ENCODE measurements around the gene ESRP2. TPM values are rescaled to one million over a fixed set of nuclear protein-coding genes. Genes with fewer than 3 reads are reported as not detected.

ESRP2 gene
- total RNA-seq = 0.15 and 0.99 TPM in 2 replicates

GRCh38 chr16:68235887-68236136, at the start of gene ESRP2:
Gene ESRP2 (minus strand): TSS chr16:68236127. CDS start chr16:68236045, 82 bp downstream.

DNA sequence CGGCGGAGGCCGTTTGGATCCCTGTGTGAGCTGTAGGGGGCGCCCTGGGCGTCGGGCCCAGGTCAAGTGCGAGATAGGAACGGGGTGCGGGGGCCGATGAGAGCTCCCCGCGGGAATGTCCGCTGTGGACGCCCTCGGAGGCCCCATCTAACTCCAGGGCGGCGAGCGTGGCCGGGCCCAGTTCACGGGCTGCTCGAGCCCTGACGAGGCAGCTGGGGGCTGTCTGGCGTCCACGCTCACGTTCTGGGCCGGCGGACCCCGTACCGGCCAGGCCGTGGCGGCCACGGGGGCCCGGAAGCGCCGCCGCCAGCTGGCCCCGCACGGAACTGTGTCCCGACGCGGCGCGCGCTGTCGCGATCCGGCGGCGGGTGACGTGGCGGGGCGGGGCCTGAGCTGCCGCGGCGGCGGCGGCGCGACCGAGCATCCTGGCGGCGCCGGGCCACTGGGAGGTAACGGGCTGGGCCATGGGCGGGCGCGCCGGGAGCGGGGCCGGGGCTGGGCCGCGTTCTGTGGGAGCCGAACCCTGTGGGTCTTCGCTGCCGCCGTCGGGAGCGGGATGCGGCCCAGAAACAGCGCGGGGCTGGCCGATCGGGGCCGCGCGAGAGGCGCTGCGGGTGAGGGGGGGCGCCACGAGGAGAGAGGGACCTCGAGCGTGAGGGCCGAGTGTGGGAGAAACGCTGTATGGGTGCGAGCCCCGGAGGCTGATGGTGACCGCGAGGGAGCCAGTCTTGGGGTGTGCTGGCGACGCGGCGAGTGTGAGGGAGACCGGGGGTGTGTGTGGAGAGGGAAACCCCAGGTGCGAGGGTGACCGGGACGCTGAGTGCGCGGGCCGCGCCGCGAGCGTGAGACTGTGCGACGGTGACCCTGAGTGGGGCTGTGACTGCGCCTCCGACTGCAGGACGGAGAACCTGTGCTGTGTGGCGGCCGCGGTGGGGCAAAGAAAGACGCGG, 28.5 kb upstream of the ESRP2 start, which contains the start of gene SLC7A6:
Gene SLC7A6 (plus strand): TSS at position 399 of the 950 bp plus-strand sequence. CDS start 10,201 bp downstream, outside the sequence.

DNA sequence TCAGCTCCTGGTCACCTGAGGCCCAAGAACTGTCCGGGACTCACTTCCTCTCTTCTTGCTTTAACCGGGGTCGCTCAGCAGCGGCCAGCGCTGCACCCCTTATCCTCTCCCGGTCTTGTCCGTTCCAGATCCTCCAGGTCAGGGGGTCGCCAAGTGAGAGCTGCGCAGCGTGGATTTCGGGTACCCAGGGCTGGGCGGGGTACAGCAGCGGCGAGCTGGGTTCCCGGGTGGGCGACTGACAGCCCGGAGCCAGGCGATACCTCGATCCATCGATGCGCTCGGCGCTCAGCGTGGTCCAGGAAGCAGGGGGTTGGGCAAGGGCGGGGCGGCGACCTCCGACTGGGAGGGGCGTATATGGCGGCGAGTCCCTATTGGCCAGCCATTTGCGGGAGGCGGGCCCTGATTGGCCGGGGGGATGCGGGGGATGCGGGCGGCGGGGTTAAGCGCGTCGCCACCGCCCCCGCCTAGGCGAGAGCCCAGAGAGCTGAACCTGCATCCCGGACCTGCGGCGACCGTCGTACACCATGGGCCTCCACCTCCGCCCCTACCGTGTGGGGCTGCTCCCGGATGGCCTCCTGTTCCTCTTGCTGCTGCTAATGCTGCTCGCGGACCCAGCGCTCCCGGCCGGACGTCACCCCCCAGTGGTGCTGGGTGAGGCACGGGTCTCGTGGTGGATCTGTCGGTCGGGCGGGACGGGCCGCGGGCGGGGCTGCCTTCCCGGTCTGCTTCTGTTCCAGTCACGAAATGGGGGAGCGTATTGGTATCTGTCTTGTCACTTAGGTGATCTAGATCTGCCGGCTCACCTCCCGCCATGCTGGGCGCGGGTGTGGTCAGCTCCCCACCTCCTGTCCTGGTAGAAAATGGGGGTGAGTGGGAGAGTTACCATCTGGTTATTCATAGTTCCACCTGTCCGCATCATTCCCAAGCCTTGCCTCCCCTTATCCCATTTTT, 9.3 kb upstream of the ESRP2 start, which contains the start of gene PLA2G15:
Gene PLA2G15 (plus strand): TSS at position 471 of the 951 bp plus-strand sequence. CDS start 54 bp downstream, at position 525.

Other genes with a start within 250 kb of the ESRP2 start
- gene DPEP2, start 236.6 kb downstream of the ESRP2 start, total RNA-seq = not detected in 2 replicates
- not detected in 2 replicates for gene DPEP2NB, start 220.2 kb downstream of the ESRP2 start, total RNA-seq
- 9.3 TPM in 2 replicates for gene DDX28, start 212.9 kb downstream of the ESRP2 start, total RNA-seq
- 18.7 and 31.1 TPM in 2 replicates for gene DUS2, start 212.8 kb downstream of the ESRP2 start, total RNA-seq
- 8.1 and 15.1 TPM in 2 replicates for gene NFATC3, start 150.8 kb downstream of the ESRP2 start, total RNA-seq
- 26.6 and 44.8 TPM in 2 replicates for gene PLA2G15, start 9.2 kb upstream of the ESRP2 start, total RNA-seq
- gene SLC7A6, start 28.4 kb upstream of the ESRP2 start, total RNA-seq = 13.8 and 23.2 TPM in 2 replicates
- gene SLC7A6OS, start 74.8 kb upstream of the ESRP2 start, total RNA-seq = 16.0 and 19.5 TPM in 2 replicates
- gene PRMT7, start 74.9 kb upstream of the ESRP2 start, total RNA-seq = 58.9 and 77.9 TPM in 2 replicates
- 0.33 TPM in 1 of 2 replicates, not detected in the other for gene SMPD3, start 212.4 kb upstream of the ESRP2 start, total RNA-seq